ENCODE data around the gene CCN5.
"Not testable (repeated sequence)": the region's sequence is repeated elsewhere in the genome, so short reads cannot be mapped to it uniquely, and the experiment has no call there.

Gene CCN5, protein sequence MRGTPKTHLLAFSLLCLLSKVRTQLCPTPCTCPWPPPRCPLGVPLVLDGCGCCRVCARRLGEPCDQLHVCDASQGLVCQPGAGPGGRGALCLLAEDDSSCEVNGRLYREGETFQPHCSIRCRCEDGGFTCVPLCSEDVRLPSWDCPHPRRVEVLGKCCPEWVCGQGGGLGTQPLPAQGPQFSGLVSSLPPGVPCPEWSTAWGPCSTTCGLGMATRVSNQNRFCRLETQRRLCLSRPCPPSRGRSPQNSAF

DNA sequence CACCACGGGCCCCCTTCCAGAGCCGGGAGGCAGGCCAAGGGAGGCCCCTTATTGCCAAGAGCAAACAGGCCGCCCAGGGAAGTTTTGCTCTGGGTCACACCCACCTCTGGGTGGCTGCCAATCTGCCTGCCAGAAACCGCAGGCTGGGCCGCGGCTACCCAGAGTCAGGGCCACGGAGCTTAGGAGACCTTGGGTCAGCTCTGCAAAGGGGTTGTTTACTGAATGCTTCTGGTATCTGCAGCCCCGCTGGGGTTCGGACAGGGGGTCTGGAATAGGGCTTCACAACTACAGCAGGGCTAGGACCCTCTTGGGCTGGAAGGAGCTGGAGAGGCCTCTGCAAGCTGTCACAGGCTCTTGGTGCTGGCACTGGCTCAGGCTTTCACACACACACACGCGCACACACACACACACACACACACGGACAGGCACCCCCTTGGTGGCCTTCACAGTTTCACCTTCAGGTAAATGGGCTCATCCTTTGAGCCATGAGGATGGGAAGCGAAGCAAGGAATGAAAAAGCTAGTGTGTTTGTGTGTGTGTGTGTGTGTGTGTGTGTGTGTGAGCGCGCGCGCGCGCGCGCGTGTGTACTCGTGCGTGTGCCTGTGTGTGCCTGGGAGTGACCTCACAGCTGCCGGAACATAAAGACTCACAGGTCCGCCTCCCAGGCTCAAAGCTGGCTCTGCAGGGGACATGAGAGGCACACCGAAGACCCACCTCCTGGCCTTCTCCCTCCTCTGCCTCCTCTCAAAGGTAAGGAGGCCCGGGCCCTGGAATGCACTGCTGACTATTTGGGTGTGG is at the start of gene CCN5:
CCN5 (plus strand) TSS at position 669 of the 798 bp plus-strand sequence; CDS start at position 691, 22 bp downstream.
- DNase-seq = no peak

GRCh38 chr20:44666066-44666465 is 49.1 kb upstream of the CCN5 start:
- no peak for DNase-seq

GRCh38 chr20:44670851-44671250 is 44.3 kb upstream of the CCN5 start:
- DNase-seq = not testable (repeated sequence)

DNA sequence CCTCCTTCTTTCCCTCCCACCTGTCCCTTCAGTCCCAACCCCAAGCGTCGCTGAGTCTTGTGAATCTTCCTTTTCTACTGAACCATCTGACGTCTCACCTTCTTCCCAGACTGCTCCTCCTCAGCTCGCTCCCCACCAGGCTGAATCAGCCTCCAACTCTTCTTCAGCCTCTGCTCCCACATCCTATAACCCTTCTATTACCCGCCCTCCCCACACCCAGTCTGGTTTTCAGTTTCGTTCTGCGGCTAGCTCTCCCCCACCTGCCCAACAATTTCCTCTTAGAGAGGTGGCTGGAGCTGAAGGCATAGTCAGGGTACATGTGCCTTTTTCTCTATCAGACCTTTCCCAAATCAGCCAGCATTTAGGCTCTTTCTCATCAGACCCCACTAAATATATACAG is 43.6 kb upstream of the CCN5 start:
- DNase-seq = peak; percentile 72

DNA sequence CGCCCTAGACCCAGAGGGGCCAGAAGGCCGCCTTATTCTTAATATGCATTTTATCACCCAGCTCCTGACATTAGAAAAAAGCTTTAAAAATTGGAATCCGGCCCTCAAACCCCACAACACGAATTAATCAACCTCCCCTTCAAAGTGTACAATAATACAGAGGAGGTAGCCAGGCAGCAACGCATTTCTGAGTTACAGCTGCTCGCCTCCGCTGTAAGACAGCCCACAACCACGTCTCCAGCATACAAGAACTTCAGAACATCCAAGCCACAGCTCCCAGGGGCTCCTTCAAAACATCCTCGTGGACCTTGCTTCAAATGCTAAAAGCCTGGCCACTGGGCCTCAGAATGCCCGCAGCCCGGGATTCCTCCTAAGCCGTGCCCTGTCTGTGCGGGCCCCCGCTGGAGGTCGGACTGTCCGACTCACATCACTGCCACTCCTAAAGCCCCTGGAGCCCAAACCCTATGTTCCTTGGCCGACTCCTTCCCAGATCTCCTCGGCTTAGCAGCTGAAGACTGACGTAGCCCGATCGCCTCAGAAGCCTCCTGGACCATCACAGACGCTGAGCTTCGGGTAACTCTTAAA is 42.8 kb upstream of the CCN5 start:
- not testable (repeated sequence) for DNase-seq

- DNase-seq = no peak
Observed at GRCh38 chr20:44678242-44678641, 36.9 kb upstream of the CCN5 start.

- no peak for DNase-seq
Observed at GRCh38 chr20:44678990-44679611, 36.1 kb upstream of the CCN5 start.

DNA sequence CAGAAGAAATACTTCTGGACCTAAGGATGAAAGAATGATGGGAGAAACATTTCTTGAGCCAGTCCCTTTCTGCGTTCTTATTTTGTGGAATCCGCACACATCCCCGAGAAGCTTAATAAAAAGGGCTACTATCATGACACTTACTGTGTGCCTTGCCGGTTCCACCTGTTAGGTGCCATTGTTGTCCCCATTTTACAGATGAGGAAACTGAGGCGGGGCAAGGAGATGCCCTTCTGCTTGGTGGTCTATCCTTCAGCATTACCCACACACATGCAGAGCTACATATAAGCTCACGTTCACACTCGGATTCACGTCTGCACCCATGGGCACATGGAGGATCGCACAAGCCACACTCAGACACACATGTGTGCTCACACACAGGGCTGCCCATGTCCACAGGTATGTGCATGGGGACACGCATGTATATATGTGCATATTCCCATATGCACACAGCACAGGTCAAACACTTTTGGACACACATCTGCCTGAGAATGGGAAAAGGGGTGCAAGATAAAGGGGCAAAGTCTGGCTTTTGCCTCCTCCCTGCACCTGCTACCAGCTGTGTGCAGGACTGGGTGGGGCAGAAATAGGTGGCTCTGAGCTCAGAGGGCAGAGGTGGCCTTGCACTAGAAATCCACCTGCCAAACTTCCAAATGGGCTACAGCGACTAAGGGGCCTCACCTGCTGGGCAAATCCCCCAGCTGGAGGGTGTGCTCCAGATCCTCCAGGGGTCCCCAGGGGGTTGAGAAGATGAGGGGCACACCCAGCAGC is 33.2 kb upstream of the CCN5 start:
- no peak for DNase-seq

GRCh38 chr20:44683263-44684046 is 31.7 kb upstream of the CCN5 start:
- DNase-seq = peak; percentile 80

DNA sequence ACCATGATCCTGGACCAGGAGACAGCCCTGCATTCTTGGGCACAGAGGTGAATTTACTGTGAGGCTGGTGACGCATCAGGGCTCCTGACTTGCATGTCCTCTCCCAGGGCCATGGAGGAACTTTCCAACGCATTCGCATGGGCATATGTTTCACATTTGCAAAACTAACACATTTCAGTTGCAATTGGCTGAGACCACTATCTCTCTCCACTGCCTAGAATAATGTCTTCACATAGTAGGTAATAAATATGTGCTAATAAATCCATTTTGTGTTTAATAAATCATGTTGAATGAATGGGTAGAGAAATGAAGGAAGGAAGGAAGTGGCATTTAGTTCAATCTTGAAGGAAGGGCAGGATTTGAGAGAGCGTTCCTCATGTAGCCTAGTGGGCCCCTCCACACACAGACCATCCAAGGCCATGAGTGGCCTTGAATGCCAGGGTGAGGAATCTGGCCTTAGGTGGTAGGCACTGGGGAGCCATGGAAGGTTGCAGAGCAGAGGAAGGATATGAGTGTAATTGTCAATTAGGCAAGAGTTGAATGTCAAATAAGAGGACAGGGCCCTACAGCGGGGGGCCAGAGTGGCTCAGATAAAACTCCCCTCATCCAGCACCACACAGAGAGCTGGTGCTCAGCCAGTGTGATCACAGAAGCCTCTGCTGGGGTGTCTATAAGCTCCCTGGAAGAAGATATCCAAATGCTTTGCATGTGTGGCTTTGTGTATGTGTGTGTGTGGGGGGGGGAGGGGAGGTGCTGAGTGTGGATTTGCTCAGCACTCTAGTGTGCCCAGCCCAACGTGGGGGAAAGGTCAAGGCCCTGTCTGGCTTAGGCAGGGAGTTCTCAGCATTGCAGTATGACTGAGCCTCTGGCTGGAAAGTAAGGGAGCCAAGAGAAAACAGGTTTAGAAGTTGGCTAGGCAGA is 30.9 kb upstream of the CCN5 start:
- no peak for DNase-seq

DNA sequence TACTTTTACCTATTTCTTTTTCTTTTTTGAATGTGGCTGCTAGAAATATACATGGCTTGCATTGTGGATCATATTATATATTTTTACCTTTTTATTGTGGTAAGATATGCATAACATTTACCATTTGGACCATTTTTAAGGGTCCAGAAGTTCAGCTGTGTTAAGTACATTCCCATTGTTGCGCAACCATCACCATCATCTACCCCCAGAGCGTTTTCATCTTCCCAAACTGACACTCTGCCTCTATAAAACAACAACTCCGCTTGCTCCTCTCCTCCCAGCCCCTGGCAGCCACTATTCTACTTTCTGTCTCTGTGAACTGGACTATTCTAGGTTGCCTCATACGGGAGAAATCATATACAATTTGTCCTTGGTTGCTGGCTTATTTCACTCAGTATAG is 28.2 kb upstream of the CCN5 start:
- DNase-seq = no peak

DNA sequence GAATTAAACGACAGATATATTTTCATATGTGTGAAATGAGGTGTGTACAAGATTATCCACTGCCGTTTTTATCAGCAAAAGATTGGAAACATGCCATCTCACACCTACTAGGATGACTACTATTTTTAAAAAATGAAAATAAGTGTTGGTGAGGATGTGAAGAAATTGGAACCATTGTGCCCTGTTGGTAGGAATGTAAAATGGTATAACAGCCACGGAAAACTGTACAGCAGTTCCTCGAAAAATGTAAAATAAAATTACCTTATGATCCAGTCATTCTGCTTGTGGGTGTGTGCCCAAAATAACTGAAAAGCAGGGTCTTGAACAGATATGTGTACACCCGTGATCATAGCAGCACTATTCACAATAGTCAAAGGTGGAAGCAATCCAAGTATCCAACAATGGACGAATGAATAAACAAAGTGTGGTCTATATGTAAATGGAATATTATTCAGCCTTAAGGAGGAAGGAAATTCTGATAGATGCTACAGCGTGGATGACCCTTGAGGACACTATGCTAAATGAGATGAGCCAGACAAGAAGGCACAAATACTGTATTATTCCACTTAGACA is 27.0 kb upstream of the CCN5 start:
- no peak for DNase-seq

GRCh38 chr20:44689809-44690208 is 25.4 kb upstream of the CCN5 start:
- DNase-seq = no peak

DNA sequence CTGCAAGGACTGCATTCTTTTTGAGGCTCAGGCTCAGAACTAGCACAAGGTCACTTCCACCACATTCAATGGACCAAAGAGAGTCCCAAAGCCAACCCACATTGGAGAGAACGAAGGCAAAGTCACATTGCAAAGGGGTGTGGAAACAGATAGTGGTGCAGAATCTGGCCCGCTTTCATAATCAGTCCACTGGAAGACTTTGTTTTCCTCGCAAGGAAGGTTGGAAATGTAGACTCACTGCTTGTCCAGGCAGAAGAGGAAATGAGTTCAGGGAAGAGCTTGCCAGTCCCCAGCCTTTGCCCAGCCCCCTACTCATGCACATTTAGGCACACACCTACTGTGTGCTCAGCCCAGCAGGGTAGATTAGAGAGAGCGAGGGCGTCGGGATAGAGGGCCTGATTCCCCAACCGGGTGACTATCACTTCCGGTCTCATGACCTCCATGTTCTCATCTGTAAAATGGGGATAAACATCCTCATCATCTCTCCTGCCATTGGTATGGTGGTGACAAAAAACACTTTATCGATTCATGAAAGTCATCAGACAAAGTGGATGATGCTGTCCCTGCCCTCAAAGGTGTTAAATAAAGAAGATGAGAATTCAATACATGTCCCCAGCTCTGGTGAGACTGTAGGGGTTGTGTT is 24.3 kb upstream of the CCN5 start:
- DNase-seq = no peak

DNA sequence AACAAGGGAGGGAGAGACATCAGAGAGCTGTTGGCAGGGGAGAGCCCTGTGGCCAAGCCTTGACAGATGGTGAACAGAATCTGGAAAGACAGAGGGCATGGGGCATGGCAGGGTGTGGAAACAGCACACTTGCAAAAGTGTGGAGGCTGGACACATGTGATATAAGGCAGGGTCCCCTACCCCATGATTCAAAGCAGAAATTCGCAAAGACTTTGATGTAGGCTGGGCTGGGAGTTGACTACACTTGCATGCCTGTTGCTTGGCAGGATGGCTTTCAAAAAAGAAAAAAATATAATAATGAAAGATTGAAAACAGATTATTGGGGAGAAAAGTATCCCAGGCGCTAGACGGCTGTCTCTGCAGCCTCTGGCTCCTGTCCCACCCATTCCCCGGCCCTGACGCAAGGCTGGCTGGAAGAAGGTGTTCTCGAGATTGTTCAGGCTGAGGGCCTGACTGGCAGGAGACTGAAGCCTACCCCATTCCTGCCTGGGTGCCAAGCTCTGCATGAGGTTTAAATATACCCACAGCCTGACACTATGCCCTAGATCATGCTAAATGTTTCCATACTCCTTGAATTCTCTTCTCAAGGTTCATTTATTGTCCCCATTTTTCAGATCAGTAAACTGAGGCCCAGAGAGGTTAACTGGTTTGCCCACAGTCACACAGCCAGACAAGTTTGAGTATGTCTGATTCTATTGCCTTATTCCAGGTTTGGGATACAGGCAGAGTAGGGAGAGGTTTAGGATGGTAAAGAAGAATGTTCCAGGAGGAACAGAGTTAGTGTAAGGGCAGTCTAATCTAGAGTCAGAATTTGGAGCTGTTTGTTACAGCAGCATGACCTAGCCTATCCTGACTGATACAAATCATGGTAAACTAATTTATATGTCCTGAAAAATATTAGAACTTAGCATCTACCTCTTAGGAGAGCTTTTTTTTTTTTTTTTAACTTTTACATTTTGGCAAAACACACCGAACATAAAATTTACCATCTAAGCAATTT is 23.4 kb upstream of the CCN5 start:
- no peak for DNase-seq

- DNase-seq = no peak
Observed at GRCh38 chr20:44692932-44693480, 22.2 kb upstream of the CCN5 start.

DNA sequence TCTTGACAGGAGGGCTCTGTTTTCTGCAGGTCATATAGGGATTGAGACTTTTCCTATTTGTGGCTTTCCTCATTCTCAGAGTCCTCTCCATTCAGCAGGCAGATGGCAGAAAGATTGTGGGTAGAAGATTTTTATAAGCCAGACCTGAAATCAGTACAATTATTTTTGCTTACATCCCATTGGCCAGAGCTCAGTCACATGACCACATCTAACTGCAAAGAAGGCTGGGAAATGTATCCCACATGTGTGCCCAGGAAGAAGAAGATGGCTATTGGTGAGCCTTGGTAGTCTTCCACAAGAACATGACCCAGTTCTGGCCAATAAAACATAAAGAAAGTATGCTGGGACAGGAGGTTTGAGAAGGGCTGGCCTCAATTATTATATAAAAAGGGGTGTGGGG is 21.5 kb upstream of the CCN5 start:
- DNase-seq = no peak

GRCh38 chr20:44694159-44694558 is 21.0 kb upstream of the CCN5 start:
- DNase-seq = no peak
